GM18870 (cell line): Measurements from ENCODE around the gene EIF1.
"Not testable (repeated sequence)": the region's sequence is repeated elsewhere in the genome, so short reads cannot be mapped to it uniquely, and the experiment has no call there.

ENCODE experiments used
- ATAC-seq: cut with Tn5 transposase; IDR thresholded peaks from one replicate; pipeline ENCODE4 v1.9.1; 2021; ENCODE audit warnings: moderate library complexity; ENCODE audit not compliant: unreplicated experiment

The EIF1 gene

DNA sequence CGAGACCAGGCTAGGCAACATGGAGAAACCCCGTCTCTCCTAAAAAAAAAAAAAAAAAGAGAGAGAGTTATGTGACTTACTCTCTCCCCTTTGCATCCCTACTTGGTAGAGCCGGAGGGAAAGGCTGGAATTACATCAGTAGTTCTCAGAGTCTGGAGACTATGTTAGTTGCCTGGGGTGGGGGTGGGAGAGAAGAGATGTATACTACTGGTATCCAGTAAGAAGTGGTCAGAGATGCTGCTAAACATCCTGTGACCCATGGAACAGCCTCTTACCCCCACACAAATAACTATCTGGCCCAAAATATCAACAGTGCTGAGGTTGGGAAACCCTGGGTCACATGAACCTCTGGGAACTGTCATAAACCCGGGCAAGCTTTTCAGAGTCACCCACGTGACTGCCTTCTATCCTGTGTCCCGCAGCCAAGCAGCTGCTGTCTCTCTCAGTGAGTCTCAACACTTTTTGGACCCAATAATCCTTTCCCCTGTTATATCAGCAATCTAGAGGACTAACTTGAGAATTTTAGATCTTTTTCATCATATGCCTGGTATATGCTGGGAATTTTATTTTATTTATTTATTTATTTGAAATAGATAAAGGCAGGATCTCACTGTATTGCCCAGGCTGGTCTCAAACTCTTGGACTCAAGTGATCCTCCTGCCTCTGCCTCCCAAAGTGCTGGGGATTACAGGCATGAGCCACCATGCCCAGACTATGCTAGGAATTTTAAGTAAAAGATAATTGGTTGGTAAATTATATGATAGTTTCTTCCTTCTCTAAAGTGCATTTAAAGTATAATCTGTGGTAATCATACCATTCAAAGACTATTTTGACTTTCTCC lies 8.7 kb downstream of the EIF1 start:
- ATAC-seq: no peak

- not testable (repeated sequence) for ATAC-seq
Measured at GRCh38 chr17:41700843-41701242, 12.2 kb downstream of the EIF1 start.

DNA sequence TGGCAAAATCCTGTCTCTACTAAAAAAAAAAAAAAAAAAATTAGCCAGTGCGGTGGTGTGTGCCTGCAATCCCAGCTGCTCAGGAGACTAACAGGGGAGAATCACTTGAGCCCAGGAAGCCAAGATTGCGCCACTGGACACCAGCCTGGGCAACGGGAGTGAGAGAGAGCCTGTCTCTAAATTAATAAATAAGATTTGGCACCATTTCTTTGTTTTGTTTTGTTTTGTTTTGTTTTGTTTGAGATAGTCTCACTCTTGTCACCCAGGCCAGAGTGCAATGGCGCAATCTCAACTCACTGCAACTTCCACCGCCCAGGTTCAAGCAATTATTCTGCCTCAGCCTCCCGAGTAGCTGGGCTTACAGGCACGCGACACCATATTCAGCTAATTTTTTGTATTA lies 14.0 kb downstream of the EIF1 start:
- no peak for ATAC-seq

- ATAC-seq: no peak
Measured at GRCh38 chr17:41705271-41705991, 16.7 kb downstream of the EIF1 start.

GRCh38 chr17:41707803-41708669 lies 19.4 kb downstream of the EIF1 start:
- ATAC-seq: no peak

DNA sequence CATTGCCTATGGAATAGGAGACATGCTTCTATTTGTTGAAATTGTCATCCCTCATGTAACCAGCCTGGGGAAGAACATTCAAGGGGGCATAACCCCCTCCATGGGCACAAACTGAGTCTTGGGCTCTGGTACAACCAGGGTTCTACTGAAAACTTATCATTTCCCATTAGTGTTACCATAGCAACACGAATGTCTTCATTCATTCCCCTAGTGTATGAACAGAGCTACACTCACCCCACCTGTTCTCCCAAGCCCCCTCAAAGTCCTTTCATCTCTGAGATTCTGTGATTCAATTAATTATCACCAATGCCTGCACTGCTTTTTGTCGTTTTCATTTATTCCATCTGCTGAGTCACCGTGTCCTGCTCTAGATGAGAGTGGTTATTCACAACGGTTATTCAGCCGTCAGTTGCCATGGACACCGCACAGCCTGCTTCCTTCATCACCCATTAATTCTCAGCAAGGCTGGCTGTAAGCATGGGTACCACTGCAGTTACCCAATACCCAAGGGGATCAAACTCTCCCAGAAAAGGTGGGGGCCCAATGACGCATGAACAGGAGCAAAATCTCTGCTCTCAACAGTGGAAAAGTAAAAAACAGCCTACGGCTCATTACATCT lies 21.9 kb downstream of the EIF1 start:
- no peak for ATAC-seq

DNA sequence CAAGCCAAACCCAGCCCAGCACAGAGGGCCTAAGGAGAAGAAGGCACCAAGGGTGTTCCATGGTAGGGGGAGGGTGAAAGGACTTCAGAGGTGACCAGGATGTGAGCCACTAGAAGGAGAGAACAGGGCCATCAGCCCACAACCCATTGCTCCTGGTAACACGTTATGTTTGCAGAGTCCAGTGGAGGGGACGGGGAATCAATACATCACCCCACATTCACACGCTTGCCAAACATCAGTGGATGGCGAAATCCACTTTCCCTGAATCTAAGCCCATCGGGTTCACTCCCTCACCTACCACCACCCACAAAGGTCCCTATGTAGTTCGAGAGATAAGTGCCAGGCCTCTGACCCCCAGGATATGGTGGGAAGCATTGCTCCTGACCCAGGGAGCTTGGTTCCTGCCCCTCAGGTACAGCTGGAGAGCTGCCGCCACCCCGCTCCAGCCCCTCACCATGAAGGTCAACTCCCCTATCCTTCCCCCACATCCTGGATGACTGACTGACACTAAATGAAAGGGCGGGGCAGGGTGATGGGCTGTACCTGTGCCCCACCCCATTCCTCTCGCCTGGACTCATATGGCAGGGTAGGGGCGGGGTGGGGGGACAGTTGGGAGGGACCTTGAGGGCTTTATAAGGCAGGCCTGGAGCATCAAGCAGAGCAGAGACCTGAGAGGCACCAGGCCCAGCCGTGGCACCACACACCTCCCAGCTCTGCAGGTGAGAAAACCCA lies 23.1 kb downstream of the EIF1 start, which contains the start of gene GAST:
GAST (plus strand) TSS at position 663 of the 732 bp plus-strand sequence. CDS start 3,106 bp downstream, outside the sequence.
- no peak for ATAC-seq

- no peak for ATAC-seq
Measured at GRCh38 chr17:41717408-41718286, 29.0 kb downstream of the EIF1 start.

DNA sequence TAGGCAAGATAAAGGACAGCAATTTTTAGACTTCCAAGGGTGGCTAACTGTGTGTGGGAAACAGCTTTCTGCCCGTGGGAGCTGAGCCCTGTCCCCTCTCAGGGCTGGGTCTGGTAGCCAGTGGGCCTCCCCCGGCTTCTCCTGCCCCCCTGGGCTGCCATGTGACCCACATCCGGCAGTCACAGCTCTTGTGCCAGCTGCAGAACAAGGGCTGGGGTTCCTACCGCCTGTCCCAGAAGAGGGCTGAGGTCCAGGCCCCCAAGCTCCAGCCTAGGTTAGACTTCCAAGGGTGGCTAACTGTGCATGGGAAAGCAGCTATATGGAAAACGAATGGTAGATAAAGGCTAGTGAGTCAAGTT lies 29.6 kb downstream of the EIF1 start:
- no peak for ATAC-seq

GRCh38 chr17:41722231-41722630 lies 33.5 kb downstream of the EIF1 start:
- ATAC-seq: no peak

DNA sequence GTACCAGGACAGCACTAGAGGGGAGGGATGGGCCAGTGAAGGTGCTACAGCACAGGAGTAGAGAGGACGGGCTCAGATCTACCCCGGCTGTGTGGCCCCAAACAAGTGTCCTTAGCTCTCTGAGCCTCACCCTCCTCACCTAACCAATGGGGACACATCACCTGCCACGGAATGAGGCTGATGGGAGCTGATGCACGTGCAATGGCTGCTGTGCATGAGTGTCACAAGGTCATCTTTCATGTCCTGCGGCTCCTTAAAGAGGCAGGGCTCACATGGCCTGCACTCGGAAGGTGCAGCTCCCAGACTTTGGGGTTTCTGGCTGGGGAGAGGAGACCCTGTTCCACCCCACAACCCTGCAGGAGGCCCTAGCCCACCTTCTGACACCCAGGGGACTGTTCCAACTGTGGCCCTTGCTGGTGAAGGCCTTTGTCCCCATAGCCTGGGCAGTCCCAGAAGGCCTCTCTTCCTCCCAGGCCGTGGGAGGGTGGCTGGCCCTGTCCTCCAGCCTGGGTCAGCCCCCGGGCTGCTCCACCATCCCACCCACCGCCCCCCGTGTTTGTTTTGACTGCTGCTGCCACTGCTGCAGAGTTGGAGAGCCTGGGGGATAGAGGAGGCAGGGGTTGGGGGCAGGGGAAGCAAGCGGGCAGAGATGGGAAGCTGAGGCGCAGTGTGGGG lies 35.3 kb downstream of the EIF1 start:
- ATAC-seq: no peak

GRCh38 chr17:41724476-41725050 lies 35.9 kb downstream of the EIF1 start:
- ATAC-seq: no peak

- no peak for ATAC-seq
Measured at GRCh38 chr17:41725134-41725533, 36.4 kb downstream of the EIF1 start.

GRCh38 chr17:41728056-41728455 lies 39.4 kb downstream of the EIF1 start:
- ATAC-seq: no peak

GRCh38 chr17:41730479-41730878 lies 41.8 kb downstream of the EIF1 start:
- no peak for ATAC-seq

DNA sequence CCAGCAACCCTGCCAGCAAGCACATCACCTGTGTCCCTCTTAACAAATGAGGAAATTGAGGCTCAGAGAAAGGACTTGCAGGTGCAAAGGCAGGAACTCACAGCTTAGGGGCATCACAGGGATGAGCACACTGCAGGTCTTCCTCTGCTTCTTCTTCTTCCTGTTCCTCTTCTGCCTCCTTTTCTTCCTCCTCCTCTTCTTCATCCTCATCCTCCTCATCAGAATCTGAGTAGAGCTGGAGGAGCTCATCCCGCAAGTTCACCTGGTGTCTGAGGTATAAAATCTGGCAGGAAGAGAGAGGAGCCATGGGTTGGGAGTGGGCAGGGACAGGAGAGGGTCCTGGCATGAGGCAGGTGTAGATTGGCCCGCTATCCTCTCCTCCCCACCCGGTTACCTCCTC lies 43.2 kb downstream of the EIF1 start:
- ATAC-seq: no peak

- no peak for ATAC-seq
Measured at GRCh38 chr17:41733348-41734138, 44.9 kb downstream of the EIF1 start.
